ENCODE measurements around the gene UHMK1. TPM values are rescaled to one million over a fixed set of nuclear protein-coding genes. Genes with fewer than 3 reads are reported as not detected.

UHMK1 gene
- total and polyA plus RNA-seq, 2 donors (not counting 1 experiment from before 2014, with no cell fraction given), result 39.1 to 79.1 TPM

- Histone ChIP-seq H3K27ac (ENCODE audit: insufficient read depth, low read length) (no peak overlapping the region), H3K9ac (ENCODE audit: insufficient read depth, low read length) (no peak overlapping the region), H3K4me2 (ENCODE audit: extremely low read depth, insufficient read depth, low read length) (no peak overlapping the region), H3K4me3 (replicated peaks in 1 of 4; ENCODE audit: control extremely low read depth in 1 of 4, insufficient read depth in 1 of 4, low read depth in 3 of 4, low read length in 4 of 4) (no peak overlapping the region), H4K20me1 (ENCODE audit: control insufficient read depth, extremely low read depth, insufficient read depth, low read length) (no peaks in the 10 kb centered on the region), H3K79me2 (ENCODE audit: control insufficient read depth, insufficient read depth, low read length) (peaks cover 81% of the 10 kb centered on the region), H3K36me3 (ENCODE audit: control insufficient read depth, insufficient read depth, low read length) (peaks cover 1% of the 10 kb centered on the region), H3K4me1 (ENCODE audit: control insufficient read depth, extremely low read depth, insufficient read depth, low read length) (no peaks in the 10 kb centered on the region), H3K9me3 (ENCODE audit: control insufficient read depth, insufficient read depth, low read depth, low read length) (no peaks in the 10 kb centered on the region), H3K27me3 (ENCODE audit: control insufficient read depth, insufficient read depth, low read length) (no peaks in the 10 kb centered on the region), H2AFZ (ENCODE audit: low read length) (no peak overlapping the region)
- no peak for DNase-seq (ENCODE audit: low read depth in 2 of 2)
- TF ChIP-seq EZH2 (IDR thresholded peaks at IDR 0.05; ENCODE audit: low read length, missing control alignments), result no peak
- TF ChIP-seq, protein P1, sequence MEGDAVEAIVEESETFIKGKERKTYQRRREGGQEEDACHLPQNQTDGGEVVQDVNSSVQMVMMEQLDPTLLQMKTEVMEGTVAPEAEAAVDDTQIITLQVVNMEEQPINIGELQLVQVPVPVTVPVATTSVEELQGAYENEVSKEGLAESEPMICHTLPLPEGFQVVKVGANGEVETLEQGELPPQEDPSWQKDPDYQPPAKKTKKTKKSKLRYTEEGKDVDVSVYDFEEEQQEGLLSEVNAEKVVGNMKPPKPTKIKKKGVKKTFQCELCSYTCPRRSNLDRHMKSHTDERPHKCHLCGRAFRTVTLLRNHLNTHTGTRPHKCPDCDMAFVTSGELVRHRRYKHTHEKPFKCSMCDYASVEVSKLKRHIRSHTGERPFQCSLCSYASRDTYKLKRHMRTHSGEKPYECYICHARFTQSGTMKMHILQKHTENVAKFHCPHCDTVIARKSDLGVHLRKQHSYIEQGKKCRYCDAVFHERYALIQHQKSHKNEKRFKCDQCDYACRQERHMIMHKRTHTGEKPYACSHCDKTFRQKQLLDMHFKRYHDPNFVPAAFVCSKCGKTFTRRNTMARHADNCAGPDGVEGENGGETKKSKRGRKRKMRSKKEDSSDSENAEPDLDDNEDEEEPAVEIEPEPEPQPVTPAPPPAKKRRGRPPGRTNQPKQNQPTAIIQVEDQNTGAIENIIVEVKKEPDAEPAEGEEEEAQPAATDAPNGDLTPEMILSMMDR (conservative IDR thresholded peaks at IDR 0.05 in 1 of 2, IDR thresholded peaks at IDR 0.05 in 1 of 2; ENCODE audit: low read depth in 1 of 2, low read length in 2 of 2), result no peak
Measured at GRCh38 chr1:162571696-162572095, 74.1 kb downstream of the UHMK1 start.

- H3K4me2 ChIP-seq (ENCODE audit: extremely low read depth, insufficient read depth, low read length), result no peak overlapping the region
- TF ChIP-seq, protein P1 (conservative IDR thresholded peaks at IDR 0.05 in 1 of 2, IDR thresholded peaks at IDR 0.05 in 1 of 2; ENCODE audit: low read depth in 1 of 2, low read length in 2 of 2), result no peak
- no peak for TF ChIP-seq EZH2 (IDR thresholded peaks at IDR 0.05; ENCODE audit: low read length, missing control alignments)
- no peaks in the 10 kb centered on the region for H3K27me3 ChIP-seq (ENCODE audit: control insufficient read depth, insufficient read depth, low read length)
- H3K79me2 ChIP-seq (ENCODE audit: control insufficient read depth, insufficient read depth, low read length), result peaks cover 70% of the 10 kb centered on the region
- H4K20me1 ChIP-seq (ENCODE audit: control insufficient read depth, extremely low read depth, insufficient read depth, low read length), result no peaks in the 10 kb centered on the region
- H3K9ac ChIP-seq (ENCODE audit: insufficient read depth, low read length), result no peak overlapping the region
- H3K9me3 ChIP-seq (ENCODE audit: control insufficient read depth, insufficient read depth, low read depth, low read length), result no peaks in the 10 kb centered on the region
- DNase-seq (ENCODE audit: low read depth in 2 of 2), result no peak
- no peak overlapping the region for H2AFZ ChIP-seq (ENCODE audit: low read length)
- H3K27ac ChIP-seq (ENCODE audit: insufficient read depth, low read length), result no peak overlapping the region
- no peak overlapping the region for H3K4me3 ChIP-seq (replicated peaks in 1 of 4; ENCODE audit: control extremely low read depth in 1 of 4, insufficient read depth in 1 of 4, low read depth in 3 of 4, low read length in 4 of 4)
- H3K36me3 ChIP-seq (ENCODE audit: control insufficient read depth, insufficient read depth, low read length), result peaks cover 1% of the 10 kb centered on the region
- no peaks in the 10 kb centered on the region for H3K4me1 ChIP-seq (ENCODE audit: control insufficient read depth, extremely low read depth, insufficient read depth, low read length)
Measured at GRCh38 chr1:162573136-162573535, 75.5 kb downstream of the UHMK1 start.

GRCh38 chr1:162578071-162578700 lies 80.6 kb downstream of the UHMK1 start:
- Histone ChIP-seq H3K4me1 (ENCODE audit: control insufficient read depth, extremely low read depth, insufficient read depth, low read length) (no peaks in the 10 kb centered on the region), H3K4me2 (ENCODE audit: extremely low read depth, insufficient read depth, low read length) (no peak overlapping the region), H3K36me3 (ENCODE audit: control insufficient read depth, insufficient read depth, low read length) (peaks cover 8% of the 10 kb centered on the region), H3K9me3 (ENCODE audit: control insufficient read depth, insufficient read depth, low read depth, low read length) (no peaks in the 10 kb centered on the region), H2AFZ (ENCODE audit: low read length) (no peak overlapping the region), H3K27ac (ENCODE audit: insufficient read depth, low read length) (no peak overlapping the region), H4K20me1 (ENCODE audit: control insufficient read depth, extremely low read depth, insufficient read depth, low read length) (no peaks in the 10 kb centered on the region), H3K9ac (ENCODE audit: insufficient read depth, low read length) (no peak overlapping the region), H3K79me2 (ENCODE audit: control insufficient read depth, insufficient read depth, low read length) (peaks cover 29% of the 10 kb centered on the region), H3K27me3 (ENCODE audit: control insufficient read depth, insufficient read depth, low read length) (no peaks in the 10 kb centered on the region), H3K4me3 (replicated peaks in 1 of 4; ENCODE audit: control extremely low read depth in 1 of 4, insufficient read depth in 1 of 4, low read depth in 3 of 4, low read length in 4 of 4) (no peak overlapping the region)
- DNase-seq (ENCODE audit: low read depth in 2 of 2), result no peak
- TF ChIP-seq, protein P1 (conservative IDR thresholded peaks at IDR 0.05 in 1 of 2, IDR thresholded peaks at IDR 0.05 in 1 of 2; ENCODE audit: low read depth in 1 of 2, low read length in 2 of 2), result no peak
- TF ChIP-seq EZH2 (IDR thresholded peaks at IDR 0.05; ENCODE audit: low read length, missing control alignments), result no peak

Data from fibroblast of lung (primary cell).